ENCODE results near the gene HNRNPR. TPM values are rescaled to one million over a fixed set of nuclear protein-coding genes. Genes with fewer than 3 reads are reported as not detected.
A peak's percentile ranks its signal among the peaks of the same experiment; 100 is the strongest.

The HNRNPR gene
- total RNA-seq, 1 donor from 2014 or later = 146 TPM

GRCh38 chr1:23387494-23387893, 43.4 kb upstream of the HNRNPR start:
- H3K36me3 Mint-ChIP-seq (ENCODE audit: low read depth, unreplicated experiment) = peaks cover 10% of the 10 kb centered on the region
- H3K4me1 Mint-ChIP-seq (ENCODE audit: unreplicated experiment) = peaks cover 36% of the 10 kb centered on the region
- no peak for TF ChIP-seq CTCF (IDR thresholded peaks at IDR 0.05; ENCODE audit: unreplicated experiment)
- peaks cover 6% of the 10 kb centered on the region for H3K27me3 Mint-ChIP-seq (ENCODE audit: unreplicated experiment)
- H3K27ac Mint-ChIP-seq (ENCODE audit: unreplicated experiment) = no peak overlapping the region
- no peak for DNase-seq (ENCODE audit: low spot score)
- H3K9me3 Mint-ChIP-seq (ENCODE audit: unreplicated experiment) = no peaks in the 10 kb centered on the region
- H3K4me3 Mint-ChIP-seq (ENCODE audit: unreplicated experiment) = no peak overlapping the region

GRCh38 chr1:23385119-23385621, 41.1 kb upstream of the HNRNPR start:
- no peak for TF ChIP-seq CTCF (IDR thresholded peaks at IDR 0.05; ENCODE audit: unreplicated experiment)
- Mint-ChIP-seq H3K4me3 (ENCODE audit: unreplicated experiment) (no peak overlapping the region), H3K27ac (ENCODE audit: unreplicated experiment) (no peak overlapping the region), H3K27me3 (ENCODE audit: unreplicated experiment) (peaks cover 4% of the 10 kb centered on the region), H3K4me1 (ENCODE audit: unreplicated experiment) (peaks cover 46% of the 10 kb centered on the region), H3K36me3 (ENCODE audit: low read depth, unreplicated experiment) (peaks cover 18% of the 10 kb centered on the region), H3K9me3 (ENCODE audit: unreplicated experiment) (no peaks in the 10 kb centered on the region)
- DNase-seq (ENCODE audit: low spot score) = no peak

GRCh38 chr1:23384312-23385058, 40.4 kb upstream of the HNRNPR start:
- H3K4me1 Mint-ChIP-seq (ENCODE audit: unreplicated experiment) = peaks cover 41% of the 10 kb centered on the region
- no peaks in the 10 kb centered on the region for H3K9me3 Mint-ChIP-seq (ENCODE audit: unreplicated experiment)
- H3K27ac Mint-ChIP-seq (ENCODE audit: unreplicated experiment) = no peak overlapping the region
- TF ChIP-seq CTCF (IDR thresholded peaks at IDR 0.05; ENCODE audit: unreplicated experiment) = no peak
- peaks cover 18% of the 10 kb centered on the region for H3K36me3 Mint-ChIP-seq (ENCODE audit: low read depth, unreplicated experiment)
- peak overlapping the region; percentile 42 for H3K4me3 Mint-ChIP-seq (ENCODE audit: unreplicated experiment)
- DNase-seq (ENCODE audit: low spot score) = no peak
- H3K27me3 Mint-ChIP-seq (ENCODE audit: unreplicated experiment) = peaks cover 4% of the 10 kb centered on the region

GRCh38 chr1:23383577-23384311, 39.7 kb upstream of the HNRNPR start:
- Mint-ChIP-seq H3K27me3 (ENCODE audit: unreplicated experiment) (peaks cover 4% of the 10 kb centered on the region), H3K27ac (ENCODE audit: unreplicated experiment) (no peak overlapping the region), H3K4me1 (ENCODE audit: unreplicated experiment) (peaks cover 46% of the 10 kb centered on the region), H3K36me3 (ENCODE audit: low read depth, unreplicated experiment) (peaks cover 18% of the 10 kb centered on the region), H3K9me3 (ENCODE audit: unreplicated experiment) (no peaks in the 10 kb centered on the region), H3K4me3 (ENCODE audit: unreplicated experiment) (peak overlapping the region; percentile 42)
- TF ChIP-seq CTCF (IDR thresholded peaks at IDR 0.05; ENCODE audit: unreplicated experiment) = no peak
- peak; percentile 17 for DNase-seq (ENCODE audit: low spot score)

All from endothelial cell (in vitro differentiated cells).